HEK293 (cell line): ENCODE results near the gene HOXA6.

Experiments used
- BCL11A ChIP-seq: fragments of 450-650 bp; formaldehyde crosslinking; IDR thresholded peaks from 2 replicates; pipeline ENCODE4 v1.5.1; 2016; ENCODE audit warnings: low read depth, missing biosample characterization, missing genetic modification characterization
- KLF7 ChIP-seq: fragments of 450-650 bp; formaldehyde crosslinking; IDR thresholded peaks from 2 replicates; pipeline ENCODE4 v1.5.1; 2016; ENCODE audit warnings: missing biosample characterization, missing genetic modification characterization, borderline replicate concordance
- ZFP37 ChIP-seq: fragments of 450-650 bp; formaldehyde crosslinking; IDR thresholded peaks from 2 replicates; pipeline ENCODE4 v1.5.1; 2016; ENCODE audit warnings: missing biosample characterization, missing genetic modification characterization
- ZNF488 ChIP-seq: fragments of 450-650 bp; formaldehyde crosslinking; IDR thresholded peaks from 2 replicates; pipeline ENCODE4 v1.5.1; 2016; ENCODE audit warnings: missing biosample characterization, missing genetic modification characterization
- ZNF561 ChIP-seq: fragments of 450-650 bp; IDR thresholded peaks from 2 replicates; pipeline ENCODE4 v1.5.1; 2018; ENCODE audit warnings: missing biosample characterization, missing genetic modification characterization, borderline replicate concordance

GRCh38 chr7:27152816-27153442 lies 5.4 kb upstream of the HOXA6 start:
- TF ChIP-seq KLF7 (tag by site-specific recombination): no peak
- TF ChIP-seq ZNF561 (tag by site-specific recombination): no peak
- TF ChIP-seq ZFP37 (tag by site-specific recombination): no peak
- TF ChIP-seq BCL11A: no peak
- TF ChIP-seq ZNF488: no peak
